ENCODE measurements around the gene ZNF783. TPM values are rescaled to one million over a fixed set of nuclear protein-coding genes. Genes with fewer than 3 reads are reported as not detected.

The ZNF783 gene
- total RNA-seq, 2 experiments from 2014 or later: 14.4 to 16.2 TPM

- Mint-ChIP-seq H3K27ac (no peak overlapping the region), H3K36me3 (peaks cover 1% of the 10 kb centered on the region), H3K4me1 (peaks cover 9% of the 10 kb centered on the region), H3K9me3 (no peaks in the 10 kb centered on the region), H3K4me3 (no peak overlapping the region), H3K27me3 (no peaks in the 10 kb centered on the region)
- no peak for DNase-seq
Observed at GRCh38 chr7:149295481-149295850, 33.5 kb downstream of the ZNF783 start.

- Mint-ChIP-seq H3K27me3 (no peaks in the 10 kb centered on the region), H3K36me3 (peaks cover 1% of the 10 kb centered on the region), H3K4me1 (peaks cover 6% of the 10 kb centered on the region), H3K4me3 (no peak overlapping the region), H3K27ac (no peak overlapping the region), H3K9me3 (no peaks in the 10 kb centered on the region)
- DNase-seq: no peak
Observed at GRCh38 chr7:149296368-149296767, 34.4 kb downstream of the ZNF783 start.

- H3K27me3 Mint-ChIP-seq: no peaks in the 10 kb centered on the region
- H3K4me3 Mint-ChIP-seq: no peak overlapping the region
- H3K27ac Mint-ChIP-seq: peak overlapping the region; percentile 55
- DNase-seq: no peak
- H3K4me1 Mint-ChIP-seq: peaks cover 6% of the 10 kb centered on the region
- no peaks in the 10 kb centered on the region for H3K9me3 Mint-ChIP-seq
- no peaks in the 10 kb centered on the region for H3K36me3 Mint-ChIP-seq
Observed at GRCh38 chr7:149297034-149297755, 35.2 kb downstream of the ZNF783 start.

- Mint-ChIP-seq H3K27ac (no peak overlapping the region), H3K4me3 (no peak overlapping the region), H3K36me3 (no peaks in the 10 kb centered on the region), H3K27me3 (no peaks in the 10 kb centered on the region), H3K4me1 (peaks cover 6% of the 10 kb centered on the region), H3K9me3 (no peaks in the 10 kb centered on the region)
- DNase-seq: no peak
Observed at GRCh38 chr7:149300620-149301285, 38.8 kb downstream of the ZNF783 start.

GRCh38 chr7:149302222-149302621 lies 40.2 kb downstream of the ZNF783 start:
- H3K4me3 Mint-ChIP-seq: no peak overlapping the region
- H3K9me3 Mint-ChIP-seq: no peaks in the 10 kb centered on the region
- H3K27ac Mint-ChIP-seq: no peak overlapping the region
- DNase-seq: no peak
- no peaks in the 10 kb centered on the region for H3K27me3 Mint-ChIP-seq
- H3K4me1 Mint-ChIP-seq: peaks cover 2% of the 10 kb centered on the region
- no peaks in the 10 kb centered on the region for H3K36me3 Mint-ChIP-seq

- H3K4me3 Mint-ChIP-seq: no peak overlapping the region
- H3K27ac Mint-ChIP-seq: no peak overlapping the region
Observed at GRCh38 chr7:149302865-149303264, 40.9 kb downstream of the ZNF783 start.

GRCh38 chr7:149304006-149304405 lies 42.0 kb downstream of the ZNF783 start:
- no peak overlapping the region for H3K4me3 Mint-ChIP-seq
- DNase-seq: no peak
- no peaks in the 10 kb centered on the region for H3K9me3 Mint-ChIP-seq
- no peaks in the 10 kb centered on the region for H3K36me3 Mint-ChIP-seq
- H3K27me3 Mint-ChIP-seq: no peaks in the 10 kb centered on the region
- H3K4me1 Mint-ChIP-seq: no peaks in the 10 kb centered on the region
- no peak overlapping the region for H3K27ac Mint-ChIP-seq

More at GRCh38 chr7:149302865-149303264, 40.9 kb downstream of the ZNF783 start:
- no peaks in the 10 kb centered on the region for H3K9me3 Mint-ChIP-seq
- no peaks in the 10 kb centered on the region for H3K27me3 Mint-ChIP-seq
- no peaks in the 10 kb centered on the region for H3K36me3 Mint-ChIP-seq
- DNase-seq: no peak
- H3K4me1 Mint-ChIP-seq: no peaks in the 10 kb centered on the region

- DNase-seq: no peak
- H3K4me1 Mint-ChIP-seq: peaks cover 5% of the 10 kb centered on the region
- no peaks in the 10 kb centered on the region for H3K36me3 Mint-ChIP-seq
- peaks cover 7% of the 10 kb centered on the region for H3K9me3 Mint-ChIP-seq
- no peak overlapping the region for H3K27ac Mint-ChIP-seq
- H3K4me3 Mint-ChIP-seq: no peak overlapping the region
- no peaks in the 10 kb centered on the region for H3K27me3 Mint-ChIP-seq
Observed at GRCh38 chr7:149306854-149307253, 44.9 kb downstream of the ZNF783 start.

GRCh38 chr7:149307775-149308501 lies 45.9 kb downstream of the ZNF783 start:
- DNase-seq: no peak
- Mint-ChIP-seq H3K27ac (no peak overlapping the region), H3K4me1 (peaks cover 5% of the 10 kb centered on the region), H3K9me3 (peaks cover 7% of the 10 kb centered on the region), H3K4me3 (no peak overlapping the region), H3K36me3 (no peaks in the 10 kb centered on the region), H3K27me3 (no peaks in the 10 kb centered on the region)

GRCh38 chr7:149310113-149310836 lies 48.3 kb downstream of the ZNF783 start:
- no peak overlapping the region for H3K4me3 Mint-ChIP-seq
- H3K9me3 Mint-ChIP-seq: peaks cover 7% of the 10 kb centered on the region
- no peaks in the 10 kb centered on the region for H3K36me3 Mint-ChIP-seq
- no peaks in the 10 kb centered on the region for H3K27me3 Mint-ChIP-seq
- H3K4me1 Mint-ChIP-seq: peaks cover 5% of the 10 kb centered on the region
- DNase-seq: no peak
- peak overlapping the region; percentile 19 for H3K27ac Mint-ChIP-seq

GRCh38 chr7:149310990-149311573 lies 49.1 kb downstream of the ZNF783 start:
- H3K36me3 Mint-ChIP-seq: no peaks in the 10 kb centered on the region
- no peaks in the 10 kb centered on the region for H3K27me3 Mint-ChIP-seq
- H3K4me1 Mint-ChIP-seq: peaks cover 5% of the 10 kb centered on the region
- no peak overlapping the region for H3K4me3 Mint-ChIP-seq
- no peak for DNase-seq
- no peak overlapping the region for H3K27ac Mint-ChIP-seq
- H3K9me3 Mint-ChIP-seq: peaks cover 7% of the 10 kb centered on the region

GRCh38 chr7:149313981-149314380 lies 52.0 kb downstream of the ZNF783 start:
- Mint-ChIP-seq H3K27me3 (no peaks in the 10 kb centered on the region), H3K4me3 (no peak overlapping the region), H3K4me1 (peaks cover 5% of the 10 kb centered on the region), H3K27ac (no peak overlapping the region), H3K36me3 (no peaks in the 10 kb centered on the region), H3K9me3 (peaks cover 7% of the 10 kb centered on the region)
- no peak for DNase-seq

- H3K36me3 Mint-ChIP-seq: no peaks in the 10 kb centered on the region
- no peak for DNase-seq
- no peak overlapping the region for H3K27ac Mint-ChIP-seq
- H3K4me3 Mint-ChIP-seq: no peak overlapping the region
- H3K9me3 Mint-ChIP-seq: no peaks in the 10 kb centered on the region
- peaks cover 11% of the 10 kb centered on the region for H3K27me3 Mint-ChIP-seq
- H3K4me1 Mint-ChIP-seq: no peaks in the 10 kb centered on the region
Observed at GRCh38 chr7:149316606-149317005, 54.6 kb downstream of the ZNF783 start.

GRCh38 chr7:149317496-149317895 lies 55.5 kb downstream of the ZNF783 start:
- H3K27ac Mint-ChIP-seq: no peak overlapping the region
- H3K9me3 Mint-ChIP-seq: no peaks in the 10 kb centered on the region
- peaks cover 19% of the 10 kb centered on the region for H3K27me3 Mint-ChIP-seq
- no peak overlapping the region for H3K4me3 Mint-ChIP-seq
- peaks cover 3% of the 10 kb centered on the region for H3K36me3 Mint-ChIP-seq
- no peak for DNase-seq
- peaks cover 8% of the 10 kb centered on the region for H3K4me1 Mint-ChIP-seq
